Measurements from ENCODE around the gene RBBP6. TPM values are rescaled to one million over a fixed set of nuclear protein-coding genes. Genes with fewer than 3 reads are reported as not detected.

The RBBP6 gene
- total and polyA plus RNA-seq, 2 experiments from 2014 or later, result 40.2 to 88.9 TPM

DNA sequence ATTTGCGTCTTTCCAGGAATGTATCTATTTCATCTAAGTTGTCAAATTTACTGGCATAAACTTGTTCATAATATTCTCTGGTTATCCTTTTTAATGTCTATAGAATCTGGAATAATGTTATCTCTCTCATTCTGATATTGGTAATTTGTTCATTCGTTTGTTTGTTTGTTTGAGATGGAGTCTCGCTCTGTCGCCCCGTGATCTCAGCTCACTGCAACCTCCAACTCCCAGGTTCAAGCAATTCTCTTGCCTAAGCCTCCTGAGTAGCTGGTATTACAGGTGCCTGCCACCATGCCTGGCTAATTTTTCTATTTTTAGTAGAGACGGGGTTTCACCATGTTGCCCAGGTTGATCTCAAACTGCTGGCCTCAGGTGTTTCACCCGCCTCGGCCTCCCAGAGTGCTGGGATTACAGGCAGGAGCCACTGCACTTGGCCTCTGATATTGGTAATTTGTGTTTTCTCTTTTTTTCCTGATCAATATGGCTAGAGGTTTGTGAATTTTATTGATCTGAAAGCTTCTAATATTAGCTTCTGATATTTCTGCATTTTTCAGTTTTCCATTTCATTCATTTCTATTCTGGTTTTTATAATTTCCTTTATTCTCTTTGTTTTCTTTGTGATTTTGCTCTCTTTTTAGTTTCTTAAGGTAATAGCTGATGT lies 59.5 kb downstream of the RBBP6 start:
- ATAC-seq, result no peak
- no peak for TF ChIP-seq JUNB (IDR thresholded peaks at IDR 0.05; ENCODE audit: unreplicated experiment)
- no peak for TF ChIP-seq ZNF331 (CRISPR knock-in tag; IDR thresholded peaks at IDR 0.05; ENCODE audit: low read depth)
- no peak for TF ChIP-seq EZH2 (IDR thresholded peaks at IDR 0.05; ENCODE audit: low read depth, unreplicated experiment)
- no peak for TF ChIP-seq NANOG (IDR thresholded peaks at IDR 0.05; ENCODE audit: borderline replicate concordance)
- TF ChIP-seq, protein P1, sequence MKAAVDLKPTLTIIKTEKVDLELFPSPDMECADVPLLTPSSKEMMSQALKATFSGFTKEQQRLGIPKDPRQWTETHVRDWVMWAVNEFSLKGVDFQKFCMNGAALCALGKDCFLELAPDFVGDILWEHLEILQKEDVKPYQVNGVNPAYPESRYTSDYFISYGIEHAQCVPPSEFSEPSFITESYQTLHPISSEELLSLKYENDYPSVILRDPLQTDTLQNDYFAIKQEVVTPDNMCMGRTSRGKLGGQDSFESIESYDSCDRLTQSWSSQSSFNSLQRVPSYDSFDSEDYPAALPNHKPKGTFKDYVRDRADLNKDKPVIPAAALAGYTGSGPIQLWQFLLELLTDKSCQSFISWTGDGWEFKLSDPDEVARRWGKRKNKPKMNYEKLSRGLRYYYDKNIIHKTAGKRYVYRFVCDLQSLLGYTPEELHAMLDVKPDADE (IDR thresholded peaks at IDR 0.05), result no peak
- no peak for TF ChIP-seq ZNF114 (CRISPR knock-in tag; IDR thresholded peaks at IDR 0.05)
- no peak for TF ChIP-seq POLR2AphosphoS5 (IDR thresholded peaks at IDR 0.05; ENCODE audit: low read depth)
- TF ChIP-seq, protein P2, sequence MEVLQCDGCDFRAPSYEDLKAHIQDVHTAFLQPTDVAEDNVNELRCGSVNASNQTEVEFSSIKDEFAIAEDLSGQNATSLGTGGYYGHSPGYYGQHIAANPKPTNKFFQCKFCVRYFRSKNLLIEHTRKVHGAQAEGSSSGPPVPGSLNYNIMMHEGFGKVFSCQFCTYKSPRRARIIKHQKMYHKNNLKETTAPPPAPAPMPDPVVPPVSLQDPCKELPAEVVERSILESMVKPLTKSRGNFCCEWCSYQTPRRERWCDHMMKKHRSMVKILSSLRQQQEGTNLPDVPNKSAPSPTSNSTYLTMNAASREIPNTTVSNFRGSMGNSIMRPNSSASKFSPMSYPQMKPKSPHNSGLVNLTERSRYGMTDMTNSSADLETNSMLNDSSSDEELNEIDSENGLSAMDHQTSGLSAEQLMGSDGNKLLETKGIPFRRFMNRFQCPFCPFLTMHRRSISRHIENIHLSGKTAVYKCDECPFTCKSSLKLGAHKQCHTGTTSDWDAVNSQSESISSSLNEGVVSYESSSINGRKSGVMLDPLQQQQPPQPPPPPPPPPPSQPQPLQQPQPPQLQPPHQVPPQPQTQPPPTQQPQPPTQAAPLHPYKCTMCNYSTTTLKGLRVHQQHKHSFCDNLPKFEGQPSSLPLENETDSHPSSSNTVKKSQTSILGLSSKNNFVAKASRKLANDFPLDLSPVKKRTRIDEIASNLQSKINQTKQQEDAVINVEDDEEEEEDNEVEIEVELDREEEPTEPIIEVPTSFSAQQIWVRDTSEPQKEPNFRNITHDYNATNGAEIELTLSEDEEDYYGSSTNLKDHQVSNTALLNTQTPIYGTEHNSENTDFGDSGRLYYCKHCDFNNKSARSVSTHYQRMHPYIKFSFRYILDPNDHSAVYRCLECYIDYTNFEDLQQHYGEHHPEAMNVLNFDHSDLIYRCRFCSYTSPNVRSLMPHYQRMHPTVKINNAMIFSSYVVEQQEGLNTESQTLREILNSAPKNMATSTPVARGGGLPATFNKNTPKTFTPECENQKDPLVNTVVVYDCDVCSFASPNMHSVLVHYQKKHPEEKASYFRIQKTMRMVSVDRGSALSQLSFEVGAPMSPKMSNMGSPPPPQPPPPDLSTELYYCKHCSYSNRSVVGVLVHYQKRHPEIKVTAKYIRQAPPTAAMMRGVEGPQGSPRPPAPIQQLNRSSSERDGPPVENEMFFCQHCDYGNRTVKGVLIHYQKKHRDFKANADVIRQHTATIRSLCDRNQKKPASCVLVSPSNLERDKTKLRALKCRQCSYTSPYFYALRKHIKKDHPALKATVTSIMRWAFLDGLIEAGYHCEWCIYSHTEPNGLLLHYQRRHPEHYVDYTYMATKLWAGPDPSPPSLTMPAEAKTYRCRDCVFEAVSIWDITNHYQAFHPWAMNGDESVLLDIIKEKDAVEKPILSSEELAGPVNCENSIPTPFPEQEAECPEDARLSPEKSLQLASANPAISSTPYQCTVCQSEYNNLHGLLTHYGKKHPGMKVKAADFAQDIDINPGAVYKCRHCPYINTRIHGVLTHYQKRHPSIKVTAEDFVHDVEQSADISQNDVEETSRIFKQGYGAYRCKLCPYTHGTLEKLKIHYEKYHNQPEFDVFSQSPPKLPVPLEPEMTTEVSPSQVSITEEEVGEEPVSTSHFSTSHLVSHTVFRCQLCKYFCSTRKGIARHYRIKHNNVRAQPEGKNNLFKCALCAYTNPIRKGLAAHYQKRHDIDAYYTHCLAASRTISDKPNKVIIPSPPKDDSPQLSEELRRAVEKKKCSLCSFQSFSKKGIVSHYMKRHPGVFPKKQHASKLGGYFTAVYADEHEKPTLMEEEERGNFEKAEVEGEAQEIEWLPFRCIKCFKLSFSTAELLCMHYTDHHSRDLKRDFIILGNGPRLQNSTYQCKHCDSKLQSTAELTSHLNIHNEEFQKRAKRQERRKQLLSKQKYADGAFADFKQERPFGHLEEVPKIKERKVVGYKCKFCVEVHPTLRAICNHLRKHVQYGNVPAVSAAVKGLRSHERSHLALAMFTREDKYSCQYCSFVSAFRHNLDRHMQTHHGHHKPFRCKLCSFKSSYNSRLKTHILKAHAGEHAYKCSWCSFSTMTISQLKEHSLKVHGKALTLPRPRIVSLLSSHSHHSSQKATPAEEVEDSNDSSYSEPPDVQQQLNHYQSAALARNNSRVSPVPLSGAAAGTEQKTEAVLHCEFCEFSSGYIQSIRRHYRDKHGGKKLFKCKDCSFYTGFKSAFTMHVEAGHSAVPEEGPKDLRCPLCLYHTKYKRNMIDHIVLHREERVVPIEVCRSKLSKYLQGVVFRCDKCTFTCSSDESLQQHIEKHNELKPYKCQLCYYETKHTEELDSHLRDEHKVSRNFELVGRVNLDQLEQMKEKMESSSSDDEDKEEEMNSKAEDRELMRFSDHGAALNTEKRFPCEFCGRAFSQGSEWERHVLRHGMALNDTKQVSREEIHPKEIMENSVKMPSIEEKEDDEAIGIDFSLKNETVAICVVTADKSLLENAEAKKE (CRISPR knock-in tag; IDR thresholded peaks at IDR 0.05), result no peak
- TF ChIP-seq, protein P3, sequence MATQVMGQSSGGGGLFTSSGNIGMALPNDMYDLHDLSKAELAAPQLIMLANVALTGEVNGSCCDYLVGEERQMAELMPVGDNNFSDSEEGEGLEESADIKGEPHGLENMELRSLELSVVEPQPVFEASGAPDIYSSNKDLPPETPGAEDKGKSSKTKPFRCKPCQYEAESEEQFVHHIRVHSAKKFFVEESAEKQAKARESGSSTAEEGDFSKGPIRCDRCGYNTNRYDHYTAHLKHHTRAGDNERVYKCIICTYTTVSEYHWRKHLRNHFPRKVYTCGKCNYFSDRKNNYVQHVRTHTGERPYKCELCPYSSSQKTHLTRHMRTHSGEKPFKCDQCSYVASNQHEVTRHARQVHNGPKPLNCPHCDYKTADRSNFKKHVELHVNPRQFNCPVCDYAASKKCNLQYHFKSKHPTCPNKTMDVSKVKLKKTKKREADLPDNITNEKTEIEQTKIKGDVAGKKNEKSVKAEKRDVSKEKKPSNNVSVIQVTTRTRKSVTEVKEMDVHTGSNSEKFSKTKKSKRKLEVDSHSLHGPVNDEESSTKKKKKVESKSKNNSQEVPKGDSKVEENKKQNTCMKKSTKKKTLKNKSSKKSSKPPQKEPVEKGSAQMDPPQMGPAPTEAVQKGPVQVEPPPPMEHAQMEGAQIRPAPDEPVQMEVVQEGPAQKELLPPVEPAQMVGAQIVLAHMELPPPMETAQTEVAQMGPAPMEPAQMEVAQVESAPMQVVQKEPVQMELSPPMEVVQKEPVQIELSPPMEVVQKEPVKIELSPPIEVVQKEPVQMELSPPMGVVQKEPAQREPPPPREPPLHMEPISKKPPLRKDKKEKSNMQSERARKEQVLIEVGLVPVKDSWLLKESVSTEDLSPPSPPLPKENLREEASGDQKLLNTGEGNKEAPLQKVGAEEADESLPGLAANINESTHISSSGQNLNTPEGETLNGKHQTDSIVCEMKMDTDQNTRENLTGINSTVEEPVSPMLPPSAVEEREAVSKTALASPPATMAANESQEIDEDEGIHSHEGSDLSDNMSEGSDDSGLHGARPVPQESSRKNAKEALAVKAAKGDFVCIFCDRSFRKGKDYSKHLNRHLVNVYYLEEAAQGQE (IDR thresholded peaks at IDR 0.05; ENCODE audit: unreplicated experiment), result no peak
- TF ChIP-seq EZH2phosphoT487 (IDR thresholded peaks at IDR 0.05; ENCODE audit: unreplicated experiment), result no peak
- no peak for TF ChIP-seq STAT1 (IDR thresholded peaks at IDR 0.05; ENCODE audit: unreplicated experiment)
- TF ChIP-seq CREB1 (CRISPR knock-in tag; IDR thresholded peaks at IDR 0.05; ENCODE audit: low read depth), result no peak
- TF ChIP-seq, protein P4, sequence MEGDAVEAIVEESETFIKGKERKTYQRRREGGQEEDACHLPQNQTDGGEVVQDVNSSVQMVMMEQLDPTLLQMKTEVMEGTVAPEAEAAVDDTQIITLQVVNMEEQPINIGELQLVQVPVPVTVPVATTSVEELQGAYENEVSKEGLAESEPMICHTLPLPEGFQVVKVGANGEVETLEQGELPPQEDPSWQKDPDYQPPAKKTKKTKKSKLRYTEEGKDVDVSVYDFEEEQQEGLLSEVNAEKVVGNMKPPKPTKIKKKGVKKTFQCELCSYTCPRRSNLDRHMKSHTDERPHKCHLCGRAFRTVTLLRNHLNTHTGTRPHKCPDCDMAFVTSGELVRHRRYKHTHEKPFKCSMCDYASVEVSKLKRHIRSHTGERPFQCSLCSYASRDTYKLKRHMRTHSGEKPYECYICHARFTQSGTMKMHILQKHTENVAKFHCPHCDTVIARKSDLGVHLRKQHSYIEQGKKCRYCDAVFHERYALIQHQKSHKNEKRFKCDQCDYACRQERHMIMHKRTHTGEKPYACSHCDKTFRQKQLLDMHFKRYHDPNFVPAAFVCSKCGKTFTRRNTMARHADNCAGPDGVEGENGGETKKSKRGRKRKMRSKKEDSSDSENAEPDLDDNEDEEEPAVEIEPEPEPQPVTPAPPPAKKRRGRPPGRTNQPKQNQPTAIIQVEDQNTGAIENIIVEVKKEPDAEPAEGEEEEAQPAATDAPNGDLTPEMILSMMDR (conservative IDR thresholded peaks at IDR 0.05; ENCODE audit: low read depth in 2 of 2), result no peak

More for the DNA sequence above, 59.5 kb downstream of the RBBP6 start:
- H3F3A ChIP-seq (replicated peaks; ENCODE audit: low read depth), result no peaks in the 10 kb centered on the region
- Mint-ChIP-seq H3K36me3 (ENCODE audit: low read depth) (no peaks in the 10 kb centered on the region), H3K9me3 (no peaks in the 10 kb centered on the region), H3K4me3 (no peak overlapping the region), H3K4me1 (no peaks in the 10 kb centered on the region), H3K27me3 (ENCODE audit: insufficient read depth, low read depth, poor library complexity) (no peaks in the 10 kb centered on the region), H3K27ac (no peak overlapping the region)
- no peak overlapping the region for H3K4me3 ChIP-seq
- no peaks in the 10 kb centered on the region for H3K4me1 ChIP-seq (ENCODE audit: insufficient read depth)
- no peaks in the 10 kb centered on the region for H4K20me1 ChIP-seq (replicated peaks; ENCODE audit: insufficient read depth)
- no peak overlapping the region for H3K4me2 ChIP-seq
- H3K9me2 ChIP-seq (ENCODE audit: insufficient read depth), result no peaks in the 10 kb centered on the region
- no peak overlapping the region for H3K27ac ChIP-seq (ENCODE audit: low read depth)
- no peaks in the 10 kb centered on the region for H3K27me3 ChIP-seq (ENCODE audit: insufficient read depth)
- H2AFZ ChIP-seq, result no peak overlapping the region; the same call in 1 of the 2 replicates
- no peak for DNase-seq (ENCODE audit: low spot score)
- H3K36me3 ChIP-seq (ENCODE audit: insufficient read depth), result no peaks in the 10 kb centered on the region
- H3K79me2 ChIP-seq (replicated peaks; ENCODE audit: insufficient read depth), result no peaks in the 10 kb centered on the region

Measured in GM23338 (cell line).